GM13977 (cell line): ENCODE measurements around the gene TTC29.

Source experiments
- DNase-seq: peaks from one replicate; pipeline ENCODE4 v3.0.0; 2012; ENCODE audit warnings: low spot score
- CTCF ChIP-seq: IDR thresholded peaks from 2 replicates; pipeline ENCODE4 v1.5.1; 2012; ENCODE audit warnings: mild to moderate bottlenecking, control low read depth; ENCODE audit not compliant: insufficient read depth; ENCODE audit errors: extremely low read depth, missing control alignments
- in situ Hi-C: fragments of 300-500 bp; cut with MboI; formaldehyde crosslinking; loops from one replicate; pipeline ENCODE4 v1.12.0; 2022; ENCODE audit warnings: low sequenced_read_pairs, low pct_unique_long_range_greater_than_20kb, mixed read lengths, inconsistent platforms; ENCODE audit not compliant: unreplicated experiment

The TTC29 gene

GRCh38 chr4:146890301-146890700, 55.4 kb downstream of the TTC29 start:
- TF ChIP-seq CTCF = no peak
- in situ Hi-C loops = no loop called here
- no peak for DNase-seq

GRCh38 chr4:146883070-146883469, 62.6 kb downstream of the TTC29 start:
- in situ Hi-C loops = no loop called here
- TF ChIP-seq CTCF = no peak

GRCh38 chr4:146857298-146857697, 88.4 kb downstream of the TTC29 start:
- in situ Hi-C loops = no loop called here
- no peak for TF ChIP-seq CTCF
- DNase-seq = no peak

More at GRCh38 chr4:146883070-146883469, 62.6 kb downstream of the TTC29 start:
- DNase-seq = no peak

GRCh38 chr4:146855761-146856160, 89.9 kb downstream of the TTC29 start:
- TF ChIP-seq CTCF = no peak
- DNase-seq = no peak

GRCh38 chr4:146852360-146852759, 93.3 kb downstream of the TTC29 start:
- in situ Hi-C loops = no loop called here
- no peak for DNase-seq
- TF ChIP-seq CTCF = no peak

More at GRCh38 chr4:146855761-146856160, 89.9 kb downstream of the TTC29 start:
- in situ Hi-C loops = no loop called here

- DNase-seq = no peak
- no peak for TF ChIP-seq CTCF
- in situ Hi-C loops = no loop called here
Observed at GRCh38 chr4:146847345-146847744, 98.3 kb downstream of the TTC29 start.

- no peak for DNase-seq
- no peak for TF ChIP-seq CTCF
- in situ Hi-C loops = no loop called here
Observed at GRCh38 chr4:146846882-146847281, 98.8 kb downstream of the TTC29 start.
